Activated CD4-positive, CD25-positive, alpha-beta regulatory T cell treated with anti-CD3 and anti-CD28 coated beads, Interleukin-2, amount 50 U/mL, for 16 hours (primary cell): ENCODE results near the gene TSPAN4.

Experiments used
- DNase-seq: peaks from one replicate; pipeline ENCODE4 v3.0.0-alpha.2; 2020; ENCODE audit warnings: low read depth, low spot score

The TSPAN4 gene

DNA sequence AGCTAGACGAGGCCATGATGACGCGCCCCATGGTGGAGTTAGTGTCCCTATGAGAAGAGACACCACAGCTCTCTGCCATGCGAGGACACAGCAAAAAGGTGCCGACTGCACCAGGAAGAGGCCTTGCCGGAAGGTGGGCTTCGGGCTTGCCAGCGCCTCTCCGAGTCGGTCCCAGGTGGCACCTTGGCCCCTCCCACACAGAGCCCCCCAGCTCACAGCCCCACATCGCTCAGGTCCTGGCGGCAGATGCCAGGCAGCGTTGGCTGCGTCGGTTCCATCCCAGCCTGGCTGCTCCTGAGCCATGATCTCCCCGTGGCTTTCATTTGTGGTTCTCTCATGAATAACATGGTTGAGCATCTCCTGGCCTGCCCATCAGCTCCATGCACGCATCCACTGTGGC is 43.9 kb downstream of the TSPAN4 start:
- DNase-seq: no peak

GRCh38 chr11:887589-887988 is 44.9 kb downstream of the TSPAN4 start:
- no peak for DNase-seq

DNA sequence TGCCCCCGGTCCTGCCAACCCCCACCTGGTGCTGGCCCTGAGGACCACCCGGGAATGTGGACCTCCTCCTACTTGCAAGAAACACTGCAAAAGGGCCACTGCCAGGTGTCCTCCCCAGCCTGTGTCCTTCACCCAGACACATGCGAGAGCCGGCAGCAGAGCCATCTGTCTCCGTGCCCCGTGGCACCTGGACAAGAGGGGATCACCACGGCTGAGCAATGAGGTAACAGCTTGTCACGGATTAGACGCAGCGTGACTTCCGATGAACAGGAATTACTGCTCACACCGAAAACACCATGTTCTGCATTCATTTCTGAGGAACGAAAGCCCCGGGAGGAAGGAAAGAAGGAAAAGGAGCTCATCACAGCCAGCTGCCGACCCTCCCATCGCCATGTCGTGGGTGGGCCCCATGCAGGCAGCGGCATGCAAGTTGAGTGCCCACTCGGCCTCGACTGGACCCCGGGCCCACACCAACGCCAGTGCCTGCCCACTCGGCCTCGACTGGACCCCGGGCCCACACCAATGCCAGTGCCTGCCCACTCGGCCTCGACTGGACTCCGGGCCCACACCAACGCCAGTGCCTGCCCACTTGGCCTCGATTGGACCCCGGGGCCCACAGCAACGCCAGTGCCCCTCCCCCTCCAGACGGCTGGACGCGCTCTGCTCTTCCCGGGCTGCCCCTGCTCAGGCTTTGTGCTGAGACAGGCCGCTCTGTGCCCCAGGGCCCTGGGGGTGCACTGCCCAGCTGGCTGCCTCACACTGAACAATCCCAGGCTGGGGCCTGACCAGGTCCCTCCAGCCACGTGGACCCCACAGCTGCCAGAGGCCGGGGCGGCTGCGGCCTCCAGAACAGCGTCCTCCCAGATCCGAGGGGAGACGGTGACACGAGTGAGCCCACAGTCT is 45.9 kb downstream of the TSPAN4 start:
- no peak for DNase-seq

DNA sequence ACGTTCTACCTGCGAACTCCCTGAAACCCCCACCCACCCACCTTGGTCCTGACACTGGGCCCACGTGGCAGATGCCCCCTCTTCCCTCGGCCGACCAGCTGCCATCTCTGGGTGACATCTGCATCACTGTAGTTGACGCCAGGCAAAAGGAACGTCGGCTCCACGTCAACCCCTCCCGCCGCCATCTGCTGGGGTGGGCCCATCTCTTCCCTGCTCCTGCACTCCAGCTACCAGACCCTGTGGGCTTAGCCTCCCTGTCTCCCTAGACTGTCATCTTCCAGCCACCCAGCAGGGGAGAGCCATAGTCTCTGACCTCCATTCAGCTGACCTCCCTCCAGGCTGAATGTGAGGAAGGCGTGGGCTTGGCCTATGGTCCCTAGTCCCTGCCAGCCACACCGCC is 46.6 kb downstream of the TSPAN4 start:
- DNase-seq: no peak

- DNase-seq: no peak
These were observed 47.2 kb downstream of the TSPAN4 start for GRCh38 chr11:889687-890475.

DNA sequence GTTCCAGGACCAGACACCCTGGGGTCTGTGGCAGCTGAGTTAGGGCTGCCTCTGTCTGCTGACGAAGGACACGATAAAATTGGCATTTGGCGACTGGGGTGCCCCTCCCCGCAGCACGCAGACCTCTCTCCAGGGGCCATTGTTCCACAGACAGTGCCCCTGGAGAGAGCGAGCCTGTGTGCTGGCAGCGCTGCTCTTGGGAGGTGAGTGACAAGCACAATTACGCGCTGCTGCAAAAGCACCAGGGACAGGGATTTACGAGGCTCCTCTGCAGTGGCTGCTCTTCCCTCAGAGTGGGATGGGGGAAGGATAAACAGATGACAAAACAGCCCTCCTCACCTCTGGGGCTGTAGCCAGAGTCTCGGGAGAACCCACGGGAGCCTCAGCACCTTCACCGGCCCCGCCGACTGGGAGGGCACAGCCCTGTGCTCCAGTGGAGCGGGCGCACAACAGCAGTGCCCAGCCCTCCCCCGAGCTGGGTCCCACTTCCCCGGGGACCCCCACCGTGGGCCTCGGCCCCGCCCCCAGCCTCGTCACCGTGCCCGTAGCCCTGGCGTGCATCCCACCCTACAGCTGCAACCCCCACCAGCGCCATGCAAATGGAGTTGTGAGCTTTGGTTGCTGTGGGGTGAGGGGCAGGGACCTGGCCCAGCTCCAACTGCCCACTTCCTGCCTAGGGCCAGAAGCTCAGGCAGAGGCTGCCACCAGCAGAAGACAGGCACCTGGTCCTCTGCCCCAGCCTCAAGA is 48.3 kb downstream of the TSPAN4 start:
- DNase-seq: no peak

GRCh38 chr11:893008-893654 is 50.5 kb downstream of the TSPAN4 start:
- DNase-seq: no peak

DNA sequence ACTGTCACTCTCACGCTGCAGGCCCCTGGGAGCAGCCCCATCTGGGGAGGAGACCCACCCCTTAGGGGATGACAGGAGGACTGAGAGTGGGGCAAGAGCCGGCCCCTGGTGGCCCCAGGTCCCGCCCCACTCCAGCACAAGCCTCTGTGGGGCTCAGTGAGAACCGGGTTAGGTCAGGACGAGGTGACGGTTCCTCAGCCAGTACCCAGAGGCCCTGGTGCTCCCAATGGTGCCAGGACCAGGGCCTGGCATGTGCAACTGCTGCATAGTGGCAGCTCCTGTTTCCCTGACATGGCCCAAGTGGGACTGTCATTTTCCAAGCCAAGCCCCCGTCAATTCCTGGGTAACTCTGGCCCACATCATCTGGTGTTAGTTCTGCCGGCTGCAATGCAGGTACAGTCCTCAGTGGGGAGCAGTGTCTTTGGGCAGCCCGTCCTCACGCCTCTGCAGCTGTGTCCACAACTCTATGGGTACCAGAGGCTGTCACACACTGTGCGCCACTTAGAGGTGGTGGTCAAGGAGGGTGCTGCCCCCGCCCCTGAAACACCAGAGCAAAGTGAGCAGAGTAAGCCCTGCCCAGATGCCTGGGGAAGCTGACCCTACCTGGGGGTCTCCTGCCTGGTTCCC is 52.0 kb downstream of the TSPAN4 start:
- no peak for DNase-seq

- DNase-seq: no peak
These were observed 52.9 kb downstream of the TSPAN4 start for GRCh38 chr11:895331-896110.

GRCh38 chr11:897253-898142 is 54.8 kb downstream of the TSPAN4 start:
- no peak for DNase-seq

- no peak for DNase-seq
These were observed 55.5 kb downstream of the TSPAN4 start for GRCh38 chr11:898143-898511.

DNA sequence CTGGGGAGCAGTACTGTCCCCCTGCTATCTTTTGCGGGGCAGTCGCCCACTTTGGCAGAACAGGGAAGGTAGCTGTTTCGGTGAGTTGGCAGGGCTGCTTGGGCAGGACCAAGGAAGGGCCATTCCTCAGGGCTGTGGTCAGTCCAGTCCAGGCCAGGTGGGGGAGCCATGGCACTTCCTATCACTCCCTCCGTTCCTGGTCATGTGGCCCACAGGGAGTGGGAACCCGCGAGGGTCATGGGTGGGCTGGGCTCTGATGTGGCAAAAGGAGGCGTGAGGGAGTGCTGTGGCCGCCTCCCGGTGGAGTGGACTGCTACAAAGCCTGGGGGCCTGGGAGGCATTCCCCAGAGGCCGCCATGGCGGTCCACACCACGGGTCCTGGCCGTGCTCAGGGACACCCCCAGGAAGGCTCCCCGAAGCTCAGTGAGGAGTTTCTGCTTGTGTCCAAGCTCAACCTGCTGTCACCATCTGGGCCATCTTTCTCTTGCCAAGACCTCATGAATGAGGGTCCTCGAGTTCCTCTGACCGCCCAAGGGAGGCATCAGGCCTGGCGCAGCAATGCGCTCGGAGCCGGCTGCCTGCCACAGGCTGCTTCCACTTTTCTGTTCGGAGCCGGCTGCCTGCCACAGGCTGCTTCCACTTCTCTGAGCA is 56.0 kb downstream of the TSPAN4 start:
- DNase-seq: no peak

DNA sequence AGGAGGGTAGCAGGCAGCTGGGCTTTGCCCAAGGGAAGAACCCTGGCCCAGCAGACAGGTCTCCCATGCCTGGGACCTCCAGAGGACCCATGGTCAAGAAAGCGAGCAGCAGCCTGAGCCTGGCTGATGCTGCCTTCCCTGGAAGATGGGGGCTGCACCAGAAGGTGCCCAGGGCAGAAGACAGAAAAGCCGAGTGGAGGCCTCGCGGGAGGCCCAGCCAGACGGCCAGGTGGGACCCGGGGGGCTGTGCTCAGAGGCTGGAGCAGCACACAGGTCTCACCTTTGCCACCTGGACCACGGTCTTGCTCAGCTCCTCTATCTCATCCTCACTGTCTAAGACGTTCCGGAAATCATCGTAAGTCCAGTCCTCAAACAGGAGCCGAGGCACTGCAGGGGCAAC is 57.1 kb downstream of the TSPAN4 start:
- no peak for DNase-seq

- no peak for DNase-seq
These were observed 57.9 kb downstream of the TSPAN4 start for GRCh38 chr11:900545-900944.

- DNase-seq: no peak
These were observed 58.9 kb downstream of the TSPAN4 start for GRCh38 chr11:901452-902061.

DNA sequence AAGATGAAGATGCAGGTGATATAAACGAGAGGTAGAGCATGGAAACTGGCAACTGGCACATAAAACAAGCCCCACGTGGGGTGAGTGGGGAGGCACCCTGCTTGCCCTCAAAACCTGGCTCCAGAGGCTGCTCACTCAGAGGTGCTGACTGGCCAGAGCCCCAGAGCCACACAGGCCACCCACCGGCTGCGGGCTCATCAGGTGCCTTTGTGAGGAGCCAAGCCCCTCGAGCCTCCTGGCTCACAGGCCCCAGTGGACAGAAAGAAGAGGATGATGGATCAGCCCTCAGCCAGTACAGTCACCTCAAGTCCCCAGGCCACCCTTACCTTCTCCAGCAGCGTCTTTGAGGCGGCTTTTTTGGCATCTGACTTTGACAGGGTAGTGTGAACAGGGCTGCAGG is 61.7 kb downstream of the TSPAN4 start:
- DNase-seq: no peak

GRCh38 chr11:905952-906351 is 63.3 kb downstream of the TSPAN4 start:
- DNase-seq: no peak

DNA sequence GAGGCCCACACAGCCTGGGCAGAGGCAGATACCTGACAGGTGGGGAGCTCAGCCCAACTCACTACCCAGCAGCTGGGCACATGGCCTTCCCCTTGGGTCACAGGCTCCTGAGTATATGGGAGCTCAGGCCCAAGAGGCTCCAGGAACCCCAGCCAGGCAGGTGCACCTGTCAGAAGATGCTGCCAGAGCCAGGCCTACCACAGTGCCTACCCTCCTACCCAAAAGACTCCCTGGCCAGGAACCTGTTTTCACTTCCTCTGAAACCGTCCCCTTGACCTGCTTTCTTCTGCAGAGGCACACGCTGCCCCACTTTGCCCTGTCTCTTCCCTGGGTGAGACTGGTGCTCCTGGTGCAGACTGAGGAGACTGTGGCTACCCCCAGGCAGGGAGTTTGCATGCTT is 65.0 kb downstream of the TSPAN4 start:
- no peak for DNase-seq
